Choroid plexus epithelial cell (primary cell): ENCODE results near the gene ZNRF2.
A peak's percentile ranks its signal among the peaks of the same experiment; 100 is the strongest.

Experiments
- DNase-seq: peaks from one replicate; pipeline ENCODE4 v3.0.0-alpha.2; 2010; ENCODE audit warnings: low read depth
- H3K4me3 ChIP-seq: 2 replicates; pipeline ENCODE4 v1.5.1; 2011; ENCODE audit warnings: low read depth, mild to moderate bottlenecking, control low read depth, low read length, moderate library complexity
- CTCF ChIP-seq: conservative IDR thresholded peaks from 2 replicates; pipeline ENCODE4 v1.5.1; 2011; ENCODE audit warnings: low read depth, mild to moderate bottlenecking, control low read depth, inconsistent platforms, low read length, moderate library complexity

ZNRF2 gene

GRCh38 chr7:30330134-30331111, 46.0 kb downstream of the ZNRF2 start:
- no peak for TF ChIP-seq CTCF
- DNase-seq: no peak
- H3K4me3 ChIP-seq: no peak overlapping the region

- H3K4me3 ChIP-seq: no peak overlapping the region
- DNase-seq: peak; percentile 61
- TF ChIP-seq CTCF: no peak
Measured at GRCh38 chr7:30331338-30331737, 46.9 kb downstream of the ZNRF2 start.

GRCh38 chr7:30332549-30332948, 48.2 kb downstream of the ZNRF2 start:
- no peak for TF ChIP-seq CTCF
- no peak overlapping the region for H3K4me3 ChIP-seq
- no peak for DNase-seq

GRCh38 chr7:30335763-30336487, 51.5 kb downstream of the ZNRF2 start:
- no peak for TF ChIP-seq CTCF
- H3K4me3 ChIP-seq: no peak overlapping the region
- DNase-seq: no peak

GRCh38 chr7:30344513-30344912, 60.1 kb downstream of the ZNRF2 start:
- TF ChIP-seq CTCF: no peak
- DNase-seq: no peak
- H3K4me3 ChIP-seq: no peak overlapping the region

- TF ChIP-seq CTCF: no peak
- no peak for DNase-seq
- H3K4me3 ChIP-seq: no peak overlapping the region
Measured at GRCh38 chr7:30347226-30348082, 63.1 kb downstream of the ZNRF2 start.
